Naive thymus-derived CD8-positive, alpha-beta T cell (primary cell): ENCODE data around the gene MYZAP. TPM values are rescaled to one million over a fixed set of nuclear protein-coding genes. Genes with fewer than 3 reads are reported as not detected.

Experiments used
- ATAC-seq, 2 donors: fragments of 150-1000 bp; cut with Tn5 transposase in 1 of 2; sonication (Bioruptor Pico), chemical (Tn5 transposase) in 1 of 2; 1 replicate in 1 of 2; 2 replicates in 1 of 2; pipeline ENCODE4 v1.10.0; 2021; ENCODE audit warnings: mild to moderate bottlenecking in 2 of 2, moderate library complexity in 2 of 2
- POLR2A ChIA-PET: fragments of 350-600 bp; sonication (Branson Sonifier 250); formaldehyde crosslinking; loops from one replicate; lab custom pipeline; 2021; ENCODE audit warnings: antibody characterized with exemption; lab: Charles Lee
- DNase-seq, 10 donors: peaks; one replicate each; pipeline versions ENCODE4 v3.0.0 to v3.0.0-alpha.2; 2020 to 2022
- H3K27ac Mint-ChIP-seq, 10 donors: one replicate each; pipeline ENCODE4 v1.8.0; 2020 to 2022; ENCODE audit warnings: mild to moderate bottlenecking in 10 of 10, mixed read lengths in 10 of 10, moderate library complexity in 4 of 10, inconsistent platforms in 1 of 10
- H3K27me3 Mint-ChIP-seq, 5 donors: one replicate each; pipeline ENCODE4 v1.8.0; 2021 to 2022; ENCODE audit warnings: mixed read lengths in 5 of 5
- H3K36me3 Mint-ChIP-seq, 3 donors: one replicate each; pipeline ENCODE4 v1.8.0; 2020 to 2022; ENCODE audit warnings: mixed read lengths in 3 of 3, mild to moderate bottlenecking in 2 of 3, inconsistent platforms in 1 of 3
- H3K4me1 Mint-ChIP-seq, 4 donors: one replicate each; pipeline ENCODE4 v1.8.0; 2021 to 2022; ENCODE audit warnings: mixed read lengths in 4 of 4
- H3K4me3 Mint-ChIP-seq, 10 donors: one replicate each; pipeline ENCODE4 v1.8.0; 2020 to 2022; ENCODE audit warnings: mild to moderate bottlenecking in 10 of 10, mixed read lengths in 10 of 10, moderate library complexity in 6 of 10, inconsistent platforms in 1 of 10
- H3K9me3 Mint-ChIP-seq, 9 donors: one replicate each; pipeline ENCODE4 v1.8.0; 2020 to 2022; ENCODE audit warnings: mixed read lengths in 9 of 9, mild to moderate bottlenecking in 3 of 9, inconsistent platforms in 1 of 9, moderate library complexity in 1 of 9
- polyA plus RNA-seq, 3 donors: library from polyadenylated mRNA; unstranded; fragments of 300-500 nt; fragmentation: Illumina TruSeq; gene quantifications; one replicate each; pipeline ENCODE4 v1.2.3, GENCODE V29; 2021
- total RNA-seq, 8 experiments: library from RNA in 2 of 8; stranded (reverse) in 2 of 8; gene quantifications; one replicate each; pipeline ENCODE4 v1.2.3 and lab custom pipeline; 2021 to 2026

Gene MYZAP
- total and polyA plus RNA-seq, 5 experiments from 2014 or later = 0.20 to 0.26 TPM; not detected in 3

DNA sequence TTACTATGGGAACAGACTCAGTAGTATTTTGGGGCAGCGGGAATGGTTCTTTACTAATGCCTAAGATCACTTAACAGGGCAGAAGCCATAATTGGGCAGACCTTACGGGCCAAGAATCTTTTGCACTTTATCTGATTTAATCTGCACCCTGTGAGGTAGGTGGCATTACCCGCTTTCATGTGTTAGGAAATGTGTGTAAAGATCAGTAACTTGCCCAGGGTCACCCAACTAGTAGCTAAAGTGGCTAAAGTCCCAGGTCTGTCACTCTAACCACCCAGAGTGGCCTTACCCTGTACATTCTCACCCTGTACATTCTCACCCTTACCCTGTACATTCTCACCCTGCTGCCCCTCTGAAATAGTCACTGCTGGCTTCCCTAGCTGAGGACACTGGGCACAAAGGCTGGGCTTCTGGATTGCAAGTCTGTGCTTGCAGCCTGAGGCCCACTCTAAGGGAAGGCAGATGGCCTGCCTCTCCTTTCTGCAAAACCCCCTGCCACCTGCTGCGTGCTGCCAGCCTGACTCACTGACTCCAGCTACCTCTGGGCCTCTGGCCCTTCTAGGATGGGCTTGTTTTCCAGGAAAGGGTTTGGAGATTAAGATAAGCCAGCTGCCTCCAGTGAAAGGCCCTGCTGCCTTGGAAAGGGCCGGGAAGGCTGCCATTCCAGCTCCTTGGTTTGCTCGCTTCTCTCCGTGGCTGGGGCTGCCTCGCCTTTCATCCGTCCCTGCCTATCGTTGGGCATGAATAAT lies 37.5 kb upstream of the MYZAP start:
- Mint-ChIP-seq H3K27me3 (peaks cover 0 to 11% (median 5%) of the 10 kb centered on the region in 5 donors), H3K27ac (no peak overlapping the region), H3K4me3 (no peak overlapping the region), H3K9me3 (no peaks in the 10 kb centered on the region), H3K4me1 (no peaks in the 10 kb centered on the region), H3K36me3 (no peaks in the 10 kb centered on the region)
- ATAC-seq (no peak), DNase-seq (no peak)
- POLR2A ChIA-PET = no interaction called here

DNA sequence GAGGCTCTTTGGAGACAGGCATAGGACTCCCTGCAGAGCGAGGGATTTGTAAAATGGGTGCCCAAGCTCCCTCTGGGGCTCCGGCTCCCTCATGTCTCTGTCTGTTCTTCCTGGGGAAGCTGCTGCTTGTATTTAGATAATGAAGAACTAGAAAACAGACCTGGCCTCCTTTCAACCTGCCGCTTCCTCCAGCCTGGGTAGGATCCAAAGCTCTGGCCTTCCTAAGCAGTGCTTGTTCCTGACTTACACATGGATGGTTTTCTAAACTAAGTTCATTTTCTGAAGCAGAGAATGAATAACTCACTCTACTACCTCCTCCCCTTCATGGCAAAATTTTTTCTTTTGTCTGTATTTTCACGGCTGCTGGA lies 36.9 kb upstream of the MYZAP start:
- H3K36me3 Mint-ChIP-seq = no peaks in the 10 kb centered on the region
- no peak for ATAC-seq
- H3K9me3 Mint-ChIP-seq = no peaks in the 10 kb centered on the region
- no peak for DNase-seq
- H3K4me1 Mint-ChIP-seq = no peaks in the 10 kb centered on the region
- no peak overlapping the region for H3K27ac Mint-ChIP-seq
- POLR2A ChIA-PET = no interaction called here
- no peak overlapping the region for H3K4me3 Mint-ChIP-seq
- H3K27me3 Mint-ChIP-seq = peaks cover 0 to 11% (median 6%) of the 10 kb centered on the region in 5 donors

GRCh38 chr15:57555270-57555669 lies 36.4 kb upstream of the MYZAP start:
- POLR2A ChIA-PET = no interaction called here
- Mint-ChIP-seq H3K36me3 (no peaks in the 10 kb centered on the region), H3K9me3 (no peaks in the 10 kb centered on the region), H3K4me3 (no peak overlapping the region), H3K27ac (no peak overlapping the region), H3K4me1 (no peaks in the 10 kb centered on the region), H3K27me3 (peaks cover 0 to 12% (median 6%) of the 10 kb centered on the region in 5 donors)
- DNase-seq = no peak
- no peak for ATAC-seq

GRCh38 chr15:57556040-57556439 lies 35.7 kb upstream of the MYZAP start:
- peaks cover 0 to 11% (median 9%) of the 10 kb centered on the region in 5 donors for H3K27me3 Mint-ChIP-seq
- H3K27ac Mint-ChIP-seq = no peak overlapping the region
- H3K9me3 Mint-ChIP-seq = no peaks in the 10 kb centered on the region
- H3K4me1 Mint-ChIP-seq = peaks cover 0 to 2% (median 1%) of the 10 kb centered on the region in 4 donors
- POLR2A ChIA-PET = no interaction called here
- ATAC-seq (no peak), DNase-seq (no peak)
- H3K36me3 Mint-ChIP-seq = no peaks in the 10 kb centered on the region
- H3K4me3 Mint-ChIP-seq = no peak overlapping the region

- POLR2A ChIA-PET = no interaction called here
- H3K4me1 Mint-ChIP-seq = peaks cover 2 to 13% (median 7%) of the 10 kb centered on the region in 4 donors
- no peak overlapping the region for H3K27ac Mint-ChIP-seq
- H3K27me3 Mint-ChIP-seq = peaks cover 0 to 12% (median 11%) of the 10 kb centered on the region in 5 donors
- H3K4me3 Mint-ChIP-seq = no peak overlapping the region
- no peaks in the 10 kb centered on the region for H3K9me3 Mint-ChIP-seq
- no peak for ATAC-seq
- no peak for DNase-seq
- H3K36me3 Mint-ChIP-seq = no peaks in the 10 kb centered on the region
Observed at GRCh38 chr15:57557267-57557666, 34.4 kb upstream of the MYZAP start.

- no peak for DNase-seq
- POLR2A ChIA-PET = no interaction called here
- Mint-ChIP-seq H3K9me3 (no peaks in the 10 kb centered on the region), H3K4me3 (no peak overlapping the region), H3K4me1 (peaks cover 2 to 19% (median 8%) of the 10 kb centered on the region in 4 donors), H3K27ac (no peak overlapping the region), H3K27me3 (peaks cover 2 to 16% (median 11%) of the 10 kb centered on the region in 5 donors), H3K36me3 (no peaks in the 10 kb centered on the region)
- ATAC-seq = no peak
Observed at GRCh38 chr15:57557810-57558209, 33.9 kb upstream of the MYZAP start.

GRCh38 chr15:57559875-57560274 lies 31.8 kb upstream of the MYZAP start:
- peaks cover 2 to 28% (median 14%) of the 10 kb centered on the region in 4 donors for H3K4me1 Mint-ChIP-seq
- POLR2A ChIA-PET = interaction anchor here (1.4 kb wide), 1 partner anchor 301 kb away, joined by 6 read pairs; no protein-coding TSS in a partner anchor
- H3K36me3 Mint-ChIP-seq = no peaks in the 10 kb centered on the region
- H3K27me3 Mint-ChIP-seq = peaks cover 2 to 16% (median 11%) of the 10 kb centered on the region in 5 donors
- H3K4me3 Mint-ChIP-seq = no peak overlapping the region
- H3K27ac Mint-ChIP-seq = no peak overlapping the region
- no peaks in the 10 kb centered on the region for H3K9me3 Mint-ChIP-seq
- DNase-seq = peak; percentile 21 to 76 (median 54)
- peak; percentile 42 to 50 for ATAC-seq

DNA sequence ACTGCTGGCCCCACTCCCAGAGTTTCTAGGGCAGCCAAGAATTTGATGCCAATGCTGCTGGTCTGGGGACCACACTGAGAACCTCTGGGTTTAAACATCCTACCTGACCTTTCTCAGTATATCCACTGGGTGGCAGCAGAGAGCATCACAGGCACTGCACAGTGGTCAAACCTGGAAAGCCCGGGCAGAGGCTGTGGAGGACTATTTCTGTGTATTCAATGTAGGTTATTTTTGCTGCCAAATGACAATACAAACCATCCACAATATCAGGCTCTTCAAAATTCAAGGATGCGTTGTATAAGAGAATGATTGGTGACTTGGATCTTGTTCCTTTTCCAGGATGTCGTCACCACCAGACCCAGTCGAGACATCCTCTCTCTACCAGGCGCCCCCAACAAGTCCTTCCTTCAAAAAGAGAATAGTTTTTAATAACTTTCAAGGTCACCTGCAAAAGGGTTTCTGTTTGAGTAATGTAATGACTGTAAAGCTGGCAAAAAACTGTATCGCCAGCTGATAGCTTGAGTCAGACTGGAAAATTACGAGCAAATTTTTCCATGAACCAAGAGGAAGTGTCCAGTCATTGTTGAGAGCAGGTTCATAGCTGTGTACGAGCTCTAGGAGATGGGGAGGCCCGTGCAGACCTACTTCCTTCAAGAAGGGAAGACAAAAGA lies 30.5 kb upstream of the MYZAP start:
- DNase-seq (peak; percentile 14 to 78 (median 52)), ATAC-seq (peak; percentile 57 to 90)
- peak overlapping the region in 1 of 10 donors; percentile 56 for H3K27ac Mint-ChIP-seq
- peaks cover 6 to 39% (median 24%) of the 10 kb centered on the region in 4 donors for H3K4me1 Mint-ChIP-seq
- H3K9me3 Mint-ChIP-seq = no peaks in the 10 kb centered on the region
- POLR2A ChIA-PET = interaction anchor here (1.4 kb wide), 1 partner anchor 300 kb away, joined by 6 read pairs; no protein-coding TSS in a partner anchor
- H3K4me3 Mint-ChIP-seq = peak overlapping the region in 3 of 10 donors; percentile 7 to 57 (median 46)
- H3K36me3 Mint-ChIP-seq = no peaks in the 10 kb centered on the region
- H3K27me3 Mint-ChIP-seq = peaks cover 2 to 23% (median 17%) of the 10 kb centered on the region in 5 donors

GRCh38 chr15:57562196-57562769 lies 29.4 kb upstream of the MYZAP start:
- Mint-ChIP-seq H3K9me3 (no peaks in the 10 kb centered on the region), H3K27ac (peak overlapping the region in 3 of 10 donors; percentile 6 to 79 (median 72)), H3K4me1 (peaks cover 6 to 42% (median 24%) of the 10 kb centered on the region in 4 donors), H3K36me3 (no peaks in the 10 kb centered on the region), H3K27me3 (peaks cover 2 to 27% (median 19%) of the 10 kb centered on the region in 5 donors), H3K4me3 (no peak overlapping the region)
- POLR2A ChIA-PET = no interaction called here
- ATAC-seq = no peak
- no peak for DNase-seq

GRCh38 chr15:57563416-57563815 lies 28.3 kb upstream of the MYZAP start:
- H3K4me3 Mint-ChIP-seq = peak overlapping the region in 2 of 10 donors; percentile 18 to 46
- ATAC-seq (no peak), DNase-seq (no peak)
- peaks cover 4 to 29% (median 18%) of the 10 kb centered on the region in 5 donors for H3K27me3 Mint-ChIP-seq
- H3K27ac Mint-ChIP-seq = peak overlapping the region in 2 of 10 donors; percentile 1 to 29
- peaks cover 6 to 48% (median 24%) of the 10 kb centered on the region in 4 donors for H3K4me1 Mint-ChIP-seq
- no peaks in the 10 kb centered on the region for H3K36me3 Mint-ChIP-seq
- H3K9me3 Mint-ChIP-seq = no peaks in the 10 kb centered on the region
- POLR2A ChIA-PET = no interaction called here

- ATAC-seq (peak; percentile 40 to 85), DNase-seq (peak in 7 of 10 donors; percentile 3 to 42 (median 22))
- Mint-ChIP-seq H3K4me3 (peak overlapping the region in 8 of 10 donors; percentile 18 to 63 (median 38)), H3K4me1 (peaks cover 6 to 48% (median 24%) of the 10 kb centered on the region in 4 donors), H3K36me3 (no peaks in the 10 kb centered on the region), H3K27ac (peak overlapping the region in 2 of 10 donors; percentile 10 to 65), H3K9me3 (no peaks in the 10 kb centered on the region), H3K27me3 (peaks cover 7 to 48% (median 25%) of the 10 kb centered on the region in 5 donors)
- POLR2A ChIA-PET = no interaction called here
Observed at GRCh38 chr15:57565311-57565710, 26.4 kb upstream of the MYZAP start.

DNA sequence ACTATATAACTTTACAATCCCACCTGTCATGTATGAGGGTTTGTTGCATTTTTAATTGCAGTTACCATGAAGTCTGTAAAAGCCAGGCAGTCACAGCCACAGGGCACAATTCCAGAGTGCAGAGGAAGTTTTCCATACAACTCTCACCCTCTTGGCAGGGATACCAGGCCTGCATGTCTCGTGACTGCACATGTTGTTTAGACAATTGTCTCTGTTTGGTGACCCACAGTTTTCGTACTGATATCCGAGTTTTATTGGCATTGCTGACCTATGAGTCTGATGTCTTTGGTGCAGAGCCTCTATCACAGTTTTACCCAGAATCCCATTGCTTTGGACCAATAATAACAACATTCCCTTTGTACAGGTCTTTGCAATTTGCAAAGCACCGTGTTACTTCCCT lies 24.9 kb upstream of the MYZAP start:
- Mint-ChIP-seq H3K4me1 (peaks cover 4 to 39% (median 18%) of the 10 kb centered on the region in 4 donors), H3K27me3 (peaks cover 7 to 63% (median 24%) of the 10 kb centered on the region in 5 donors), H3K36me3 (no peaks in the 10 kb centered on the region), H3K9me3 (no peaks in the 10 kb centered on the region), H3K27ac (no peak overlapping the region), H3K4me3 (no peak overlapping the region)
- ATAC-seq (no peak), DNase-seq (no peak)
- POLR2A ChIA-PET = no interaction called here
